ENCODE data around the gene RRP15.

- no peak for TF ChIP-seq CTCF (IDR thresholded peaks at IDR 0.05)
- TF ChIP-seq POLR2AphosphoS5 (IDR thresholded peaks at IDR 0.05; ENCODE audit: low read depth, low read length): no peak
Observed at GRCh38 chr1:218317061-218317460, 32.0 kb downstream of the RRP15 start.

All from Panc1 (cell line).